Suprapubic skin (tissue), 4 donors: ENCODE measurements around the gene ST6GAL1. TPM values are rescaled to one million over a fixed set of nuclear protein-coding genes. Genes with fewer than 3 reads are reported as not detected.
"Not testable (repeated sequence)": the region's sequence is repeated elsewhere in the genome, so short reads cannot be mapped to it uniquely, and the experiment has no call there.

Experiments used
- DNase-seq, 2 donors: peaks; one replicate each; pipeline ENCODE4 v3.0.0-alpha.2; 2019; ENCODE audit warnings: low spot score in 2 of 2
- H3K27ac ChIP-seq: fragments of 200-600 bp; sonication (generic); one replicate; pipeline ENCODE4 v1.5.1; 2019
- H3K27me3 ChIP-seq: fragments of 200-600 bp; sonication (generic); one replicate; pipeline ENCODE4 v1.5.1; 2019
- H3K36me3 ChIP-seq: fragments of 200-600 bp; sonication (generic); one replicate; pipeline ENCODE4 v1.5.1; 2019
- H3K4me1 ChIP-seq: fragments of 200-600 bp; sonication (generic); one replicate; pipeline ENCODE4 v1.5.1; 2019
- H3K4me3 ChIP-seq: fragments of 200-600 bp; sonication (generic); one replicate; pipeline ENCODE4 v1.5.1; 2019; ENCODE audit warnings: mild to moderate bottlenecking
- H3K9me3 ChIP-seq: fragments of 200-600 bp; sonication (generic); one replicate; pipeline ENCODE4 v1.5.1; 2019
- EP300 ChIP-seq: sonication (generic); formaldehyde crosslinking; IDR thresholded peaks from one replicate; pipeline ENCODE4 v1.6.1; 2017; ENCODE audit warnings: antibody characterized with exemption
- POLR2A ChIP-seq, 2 donors: fragments of 450-650 bp; IDR thresholded peaks; one replicate each; pipeline ENCODE4 v1.6.1; 2017; ENCODE audit warnings: antibody characterized with exemption in 2 of 2, mild to moderate bottlenecking in 2 of 2, moderate library complexity in 2 of 2
- POLR2AphosphoS5 ChIP-seq, 3 donors: sonication (generic); formaldehyde crosslinking; IDR thresholded peaks; one replicate each; pipeline ENCODE4 v1.6.1; 2017; ENCODE audit warnings: antibody characterized with exemption in 3 of 3
- WGBS: methylation state at CpG from one replicate; pipeline ENCODE4 v1.1.5; 2018; 5-methylcytosine and 5-hydroxymethylcytosine counted together
- total RNA-seq, 4 donors: library from RNA; depleted of rRNA; stranded (reverse); fragments of >200 nt; gene quantifications; one replicate each; pipeline ENCODE4 v1.1.0, GENCODE V29; 2016
- TF ChIP-seq, protein P1 (sequence below), 2 donors: fragments of 200-600 bp in 1 of 2; fragments of 450-650 bp in 1 of 2; sonication (generic) in 1 of 2; IDR thresholded peaks; one replicate each; pipeline ENCODE4 v1.5.1; 2016 to 2019; ENCODE audit warnings: antibody characterized with exemption in 2 of 2, mild to moderate bottlenecking in 1 of 2, moderate library complexity in 1 of 2

ST6GAL1 gene
- total RNA-seq, 4 donors from 2014 or later: 23.9 to 42.2 (median 31.9) TPM

DNA sequence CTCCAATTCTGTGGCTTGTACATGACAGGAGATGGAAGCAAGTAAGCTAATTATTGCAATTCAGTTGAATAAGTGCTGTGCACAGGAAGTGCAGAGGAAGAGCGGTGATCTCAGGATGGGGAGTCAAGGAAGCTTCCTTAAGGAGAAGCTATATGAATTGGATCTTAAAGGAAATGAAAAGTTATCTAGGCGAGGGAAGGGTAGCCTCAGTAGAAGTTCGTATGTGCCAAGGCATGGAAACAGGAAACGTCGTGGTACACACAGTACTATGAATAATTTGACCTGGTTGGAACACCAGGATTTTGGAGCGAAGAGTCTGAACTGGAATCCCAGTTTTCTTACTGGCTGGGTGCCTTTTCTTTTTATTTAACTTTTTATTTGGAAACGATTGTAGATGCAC, 39.3 kb downstream of the ST6GAL1 start:
- Histone ChIP-seq H3K27ac (no peak overlapping the region), H3K4me1 (peaks cover 4% of the 10 kb centered on the region), H3K4me3 (no peak overlapping the region), H3K9me3 (no peaks in the 10 kb centered on the region), H3K27me3 (no peaks in the 10 kb centered on the region), H3K36me3 (no peaks in the 10 kb centered on the region)
- no peak for DNase-seq
- WGBS: 65% methylated on average over 7 of the region's 7 CpGs
- no peak for TF ChIP-seq EP300
- peak in 1 of 3 donors; percentile 26 for TF ChIP-seq POLR2AphosphoS5 (IDR thresholded peaks at IDR 0.05)

DNA sequence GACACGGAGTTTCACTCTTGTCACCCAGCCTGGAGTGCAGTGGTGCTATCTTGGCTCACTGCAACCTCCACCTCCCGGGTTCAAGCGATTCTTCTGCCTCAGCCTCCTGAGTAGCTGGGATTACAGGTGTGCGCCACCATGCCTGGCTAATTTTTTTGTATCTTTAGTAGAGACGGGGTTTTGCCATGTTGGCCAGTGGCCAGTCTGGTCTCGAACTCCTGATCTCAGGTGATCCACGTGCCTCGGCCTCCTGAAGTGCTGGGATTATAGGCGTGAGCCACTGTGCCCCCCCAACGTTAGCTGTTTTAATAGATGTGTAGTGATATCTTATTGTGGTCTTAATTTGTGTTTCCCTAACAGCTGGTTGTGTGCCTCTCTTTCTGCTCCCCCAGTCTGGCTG, 40.8 kb downstream of the ST6GAL1 start:
- H3K9me3 ChIP-seq, H3K4me3 ChIP-seq, DNase-seq, H3K36me3 ChIP-seq, H3K4me1 ChIP-seq, H3K27me3 ChIP-seq: not testable (repeated sequence)
- WGBS: 92% methylated on average over 10 of the region's 10 CpGs
- peak overlapping the region; percentile 1 for H3K27ac ChIP-seq

DNA sequence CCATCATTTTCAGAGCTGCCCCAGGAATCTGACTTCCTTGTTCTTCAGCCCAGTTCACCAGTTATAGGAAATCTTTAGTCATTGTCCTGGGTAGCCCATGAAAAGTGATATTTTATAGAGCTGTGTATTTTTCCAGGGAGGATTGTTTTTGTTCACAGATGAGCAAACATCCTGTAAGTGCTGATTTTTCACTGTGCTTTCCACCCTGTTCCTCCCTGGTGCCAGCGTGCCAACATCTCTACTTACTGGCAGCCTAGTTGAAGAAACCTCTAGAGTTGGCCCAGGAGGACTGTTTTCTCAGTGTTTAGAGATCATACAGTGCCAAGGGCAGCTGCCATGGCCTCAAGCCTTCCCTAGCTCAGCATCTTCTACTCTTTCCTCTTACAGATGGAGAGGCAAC, 41.3 kb downstream of the ST6GAL1 start:
- H3K27ac ChIP-seq: peak overlapping the region; percentile 1
- H3K27me3 ChIP-seq: no peaks in the 10 kb centered on the region
- peaks cover 5% of the 10 kb centered on the region for H3K4me1 ChIP-seq
- H3K9me3 ChIP-seq: no peaks in the 10 kb centered on the region
- TF ChIP-seq POLR2AphosphoS5 (IDR thresholded peaks at IDR 0.05) (no peak), EP300 (no peak), POLR2A (IDR thresholded peaks at IDR 0.05) (no peak)
- TF ChIP-seq, protein P1, sequence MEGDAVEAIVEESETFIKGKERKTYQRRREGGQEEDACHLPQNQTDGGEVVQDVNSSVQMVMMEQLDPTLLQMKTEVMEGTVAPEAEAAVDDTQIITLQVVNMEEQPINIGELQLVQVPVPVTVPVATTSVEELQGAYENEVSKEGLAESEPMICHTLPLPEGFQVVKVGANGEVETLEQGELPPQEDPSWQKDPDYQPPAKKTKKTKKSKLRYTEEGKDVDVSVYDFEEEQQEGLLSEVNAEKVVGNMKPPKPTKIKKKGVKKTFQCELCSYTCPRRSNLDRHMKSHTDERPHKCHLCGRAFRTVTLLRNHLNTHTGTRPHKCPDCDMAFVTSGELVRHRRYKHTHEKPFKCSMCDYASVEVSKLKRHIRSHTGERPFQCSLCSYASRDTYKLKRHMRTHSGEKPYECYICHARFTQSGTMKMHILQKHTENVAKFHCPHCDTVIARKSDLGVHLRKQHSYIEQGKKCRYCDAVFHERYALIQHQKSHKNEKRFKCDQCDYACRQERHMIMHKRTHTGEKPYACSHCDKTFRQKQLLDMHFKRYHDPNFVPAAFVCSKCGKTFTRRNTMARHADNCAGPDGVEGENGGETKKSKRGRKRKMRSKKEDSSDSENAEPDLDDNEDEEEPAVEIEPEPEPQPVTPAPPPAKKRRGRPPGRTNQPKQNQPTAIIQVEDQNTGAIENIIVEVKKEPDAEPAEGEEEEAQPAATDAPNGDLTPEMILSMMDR (IDR thresholded peaks at IDR 0.05): no peak
- H3K36me3 ChIP-seq: no peaks in the 10 kb centered on the region
- no peak overlapping the region for H3K4me3 ChIP-seq
- no peak for DNase-seq
- 53% methylated on average over 1 of the region's 1 CpG for WGBS

DNA sequence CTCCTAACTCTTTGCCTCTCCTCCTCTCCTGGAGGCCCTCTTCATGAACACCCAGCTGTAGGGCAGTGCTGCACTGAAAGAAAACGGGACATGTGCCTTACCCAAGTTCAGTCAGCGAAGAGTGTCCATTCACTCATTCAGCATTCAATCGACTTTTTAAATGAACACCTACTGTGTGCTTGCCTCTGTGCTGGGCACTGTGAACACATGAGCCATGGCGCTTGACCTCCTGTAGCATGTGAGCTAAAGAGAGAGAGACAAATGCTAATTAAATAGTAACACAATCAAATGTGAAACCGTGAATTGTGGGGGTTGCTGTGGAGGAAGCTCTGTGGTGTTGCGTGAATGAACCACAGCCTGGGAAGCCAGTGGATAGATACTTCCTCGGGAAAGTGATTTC, 43.4 kb downstream of the ST6GAL1 start:
- TF ChIP-seq POLR2A (IDR thresholded peaks at IDR 0.05): no peak
- Histone ChIP-seq H3K27ac (no peak overlapping the region), H3K4me1 (peaks cover 19% of the 10 kb centered on the region), H3K27me3 (no peaks in the 10 kb centered on the region), H3K9me3 (no peaks in the 10 kb centered on the region), H3K4me3 (no peak overlapping the region), H3K36me3 (no peaks in the 10 kb centered on the region)
- DNase-seq: no peak
- 85% methylated on average over 7 of the region's 7 CpGs for WGBS

DNA sequence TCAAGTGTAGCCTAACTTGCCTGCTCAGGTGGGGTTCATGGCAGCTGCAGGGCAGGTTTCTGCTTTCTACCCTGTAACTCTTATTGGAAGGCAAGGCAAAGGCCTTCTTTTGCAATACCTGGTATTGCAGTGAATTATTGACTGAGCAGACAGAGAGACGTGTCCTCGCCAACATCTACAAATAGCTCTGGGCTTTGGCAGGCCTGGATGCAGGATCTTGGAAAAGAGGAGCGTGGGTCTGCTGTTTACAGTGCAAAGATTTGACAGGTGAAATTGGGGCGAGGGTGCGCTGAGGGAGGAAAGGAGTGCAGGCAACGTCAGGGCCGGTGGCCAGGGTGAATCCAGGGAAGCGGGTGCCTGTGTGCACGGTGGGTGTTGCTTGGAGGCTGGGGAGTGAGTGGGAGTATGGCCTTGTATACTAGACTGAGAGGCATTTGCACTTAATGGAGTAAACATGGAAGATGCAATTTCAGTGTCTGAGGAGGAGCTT, 44.5 kb downstream of the ST6GAL1 start:
- H3K27ac ChIP-seq: no peak overlapping the region
- no peak for DNase-seq
- no peak overlapping the region for H3K4me3 ChIP-seq
- TF ChIP-seq EP300 (no peak), POLR2AphosphoS5 (IDR thresholded peaks at IDR 0.05) (no peak), POLR2A (IDR thresholded peaks at IDR 0.05) (no peak)
- TF ChIP-seq, protein P1 (IDR thresholded peaks at IDR 0.05): no peak
- peaks cover 16% of the 10 kb centered on the region for H3K4me1 ChIP-seq
- no peaks in the 10 kb centered on the region for H3K36me3 ChIP-seq
- 79% methylated on average over 9 of the region's 9 CpGs for WGBS
- H3K27me3 ChIP-seq: no peaks in the 10 kb centered on the region
- H3K9me3 ChIP-seq: no peaks in the 10 kb centered on the region

DNA sequence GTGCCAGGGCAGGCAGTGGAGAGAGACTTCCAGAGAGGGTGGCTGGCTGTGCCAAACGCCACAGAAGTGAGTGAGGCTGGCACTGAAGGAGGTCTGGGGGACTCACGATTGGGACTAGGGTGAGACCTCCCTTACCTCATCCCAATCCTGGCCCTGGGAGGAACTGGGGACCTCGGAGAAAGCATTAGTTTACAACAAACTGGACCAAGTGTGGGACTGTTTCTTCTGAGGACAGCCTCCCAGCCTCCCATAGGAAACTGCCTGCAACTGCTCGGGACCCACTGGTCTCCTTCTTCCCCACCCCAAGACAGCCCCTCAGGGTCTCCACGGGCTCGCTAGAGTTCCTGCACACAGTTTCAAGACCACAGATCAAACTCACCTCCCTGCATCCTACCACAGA, 45.4 kb downstream of the ST6GAL1 start:
- no peaks in the 10 kb centered on the region for H3K36me3 ChIP-seq
- H3K4me3 ChIP-seq: no peak overlapping the region
- H3K27me3 ChIP-seq: no peaks in the 10 kb centered on the region
- peaks cover 16% of the 10 kb centered on the region for H3K4me1 ChIP-seq
- 88% methylated on average over 6 of the region's 6 CpGs for WGBS
- no peaks in the 10 kb centered on the region for H3K9me3 ChIP-seq
- peak overlapping the region; percentile 22 for H3K27ac ChIP-seq
- TF ChIP-seq, protein P1 (IDR thresholded peaks at IDR 0.05): no peak
- TF ChIP-seq POLR2AphosphoS5 (IDR thresholded peaks at IDR 0.05) (no peak), POLR2A (IDR thresholded peaks at IDR 0.05) (no peak), EP300 (no peak)
- no peak for DNase-seq
